ENCODE measurements around the gene NPRL2.
A peak's percentile ranks its signal among the peaks of the same experiment; 100 is the strongest.

Gene NPRL2

GRCh38 chr3:50355829-50356552, 5.4 kb upstream of the NPRL2 start:
- DNase-seq (ENCODE audit: low read depth): no peak
- H3K4me3 ChIP-seq (ENCODE audit: low read depth, low read length): peak overlapping the region; percentile 99
- TF ChIP-seq CTCF (conservative IDR thresholded peaks at IDR 0.05; ENCODE audit: low read depth, low read length): peak; percentile 16

- no peak for DNase-seq (ENCODE audit: low read depth)
- no peak overlapping the region for H3K4me3 ChIP-seq (ENCODE audit: low read depth, low read length)
- TF ChIP-seq CTCF (conservative IDR thresholded peaks at IDR 0.05; ENCODE audit: low read depth, low read length): no peak
Observed at GRCh38 chr3:50354850-50355249, 4.3 kb upstream of the NPRL2 start.

- H3K4me3 ChIP-seq (ENCODE audit: low read depth, low read length): no peak overlapping the region
- DNase-seq (ENCODE audit: low read depth): no peak
- TF ChIP-seq CTCF (conservative IDR thresholded peaks at IDR 0.05; ENCODE audit: low read depth, low read length): no peak
Observed at GRCh38 chr3:50354186-50354764, 3.7 kb upstream of the NPRL2 start.

GRCh38 chr3:50353245-50354004, 2.9 kb upstream of the NPRL2 start:
- TF ChIP-seq CTCF (conservative IDR thresholded peaks at IDR 0.05; ENCODE audit: low read depth, low read length): no peak
- no peak for DNase-seq (ENCODE audit: low read depth)
- no peak overlapping the region for H3K4me3 ChIP-seq (ENCODE audit: low read depth, low read length)

- peak; percentile 48 for DNase-seq (ENCODE audit: low read depth)
- peak; percentile 57 for TF ChIP-seq CTCF (conservative IDR thresholded peaks at IDR 0.05; ENCODE audit: low read depth, low read length)
Observed at GRCh38 chr3:50352781-50353180, 2.2 kb upstream of the NPRL2 start.

GRCh38 chr3:50351323-50351697, 735 bp upstream of the NPRL2 start:
- TF ChIP-seq CTCF (conservative IDR thresholded peaks at IDR 0.05; ENCODE audit: low read depth, low read length): no peak
- peak overlapping the region; percentile 99 for H3K4me3 ChIP-seq (ENCODE audit: low read depth, low read length)
- DNase-seq (ENCODE audit: low read depth): no peak

More at GRCh38 chr3:50352781-50353180, 2.2 kb upstream of the NPRL2 start:
- no peak overlapping the region for H3K4me3 ChIP-seq (ENCODE audit: low read depth, low read length)

All from choroid plexus epithelial cell (primary cell).